ENCODE results near the gene NDUFS1.
"Not testable (repeated sequence)": the region's sequence is repeated elsewhere in the genome, so short reads cannot be mapped to it uniquely, and the experiment has no call there.

Gene NDUFS1

DNA sequence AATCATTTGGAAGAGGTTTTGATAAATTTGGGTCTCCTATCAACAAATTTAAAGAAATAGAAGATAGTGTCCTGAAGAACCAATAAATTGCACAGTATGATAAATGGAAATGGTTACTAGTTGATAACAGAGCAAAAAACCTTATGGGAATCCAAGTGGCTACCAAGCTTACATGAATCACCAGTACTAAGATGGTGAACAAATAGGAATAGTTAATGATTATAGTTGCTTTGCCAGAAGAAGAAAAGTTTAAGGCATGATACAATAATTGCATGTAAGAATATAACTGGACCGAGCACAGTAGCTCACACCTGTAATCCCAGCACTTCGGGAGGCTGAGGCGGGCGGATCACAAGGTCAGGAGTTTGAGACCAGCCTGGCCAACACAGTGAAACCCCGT is 53.7 kb downstream of the NDUFS1 start:
- in situ Hi-C loops (cut with MboI; ENCODE audit: low sequenced_read_pairs): no loop called here

GRCh38 chr2:206105038-206105437 is 54.2 kb downstream of the NDUFS1 start:
- in situ Hi-C loops (cut with MboI; ENCODE audit: low sequenced_read_pairs): no loop called here

DNA sequence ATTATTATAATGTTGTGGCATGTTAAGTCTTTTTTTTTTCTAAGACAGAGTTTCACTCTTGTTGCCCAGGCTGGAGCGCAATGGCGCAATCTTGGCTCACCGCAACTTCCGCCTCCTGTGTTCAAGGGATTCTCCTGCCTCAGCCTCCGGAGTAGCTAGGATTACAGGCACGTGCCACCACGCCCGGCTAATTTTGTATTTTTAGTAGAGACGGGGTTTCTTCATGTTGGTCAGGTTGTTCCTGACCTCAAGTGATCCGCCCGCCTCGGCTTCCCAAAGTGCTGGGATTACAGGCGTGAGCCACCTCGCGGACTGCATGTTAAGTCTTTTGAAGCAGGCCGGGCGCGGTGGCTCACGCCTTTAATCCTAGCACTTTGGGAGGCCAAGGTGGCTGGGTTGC is 60.4 kb downstream of the NDUFS1 start:
- in situ Hi-C loops (cut with MboI; ENCODE audit: low sequenced_read_pairs): not testable (repeated sequence)

DNA sequence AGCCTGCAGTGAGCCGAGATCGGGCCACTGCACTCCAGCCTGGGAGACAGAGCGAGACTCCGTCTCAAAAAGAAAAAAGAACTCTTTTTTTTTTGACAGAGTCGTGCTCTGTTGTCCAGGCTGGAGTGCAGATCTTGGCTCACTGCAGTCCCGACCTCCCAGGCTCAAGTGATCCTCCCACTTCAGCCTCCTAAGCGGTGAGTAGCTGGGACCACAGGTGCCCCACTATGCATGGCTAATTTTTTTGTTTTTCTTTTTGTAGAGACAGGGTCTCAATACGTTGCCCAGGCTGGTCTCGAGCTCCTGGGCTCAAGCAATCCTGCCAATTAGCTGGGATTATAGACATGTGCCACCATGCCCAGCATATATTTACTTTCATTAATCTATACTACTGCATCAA is 60.8 kb downstream of the NDUFS1 start:
- in situ Hi-C loops (cut with MboI; ENCODE audit: low sequenced_read_pairs): no loop called here

DNA sequence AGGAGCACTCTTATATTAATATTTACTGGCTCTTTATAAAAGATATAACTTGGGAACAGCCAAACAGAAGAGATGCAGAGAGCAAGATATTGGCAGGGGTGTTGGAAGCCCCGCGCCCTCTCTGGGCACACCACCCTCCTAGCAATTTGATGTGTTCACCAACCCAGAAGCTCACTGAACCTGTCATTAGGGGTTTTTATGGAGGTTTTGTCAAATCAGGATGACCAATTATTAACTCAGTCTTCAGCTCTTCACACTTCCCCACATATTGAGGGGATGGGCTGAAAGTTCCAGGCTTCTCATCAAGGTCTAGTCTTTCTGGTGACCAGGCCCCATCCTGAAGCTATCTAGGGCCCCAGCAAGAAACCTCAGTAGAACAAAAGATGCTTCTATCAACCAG is 62.4 kb downstream of the NDUFS1 start:
- in situ Hi-C loops (cut with MboI; ENCODE audit: low sequenced_read_pairs): no loop called here

GRCh38 chr2:206095536-206096332 is 63.5 kb downstream of the NDUFS1 start:
- in situ Hi-C loops (cut with MboI; ENCODE audit: low sequenced_read_pairs): no loop called here

DNA sequence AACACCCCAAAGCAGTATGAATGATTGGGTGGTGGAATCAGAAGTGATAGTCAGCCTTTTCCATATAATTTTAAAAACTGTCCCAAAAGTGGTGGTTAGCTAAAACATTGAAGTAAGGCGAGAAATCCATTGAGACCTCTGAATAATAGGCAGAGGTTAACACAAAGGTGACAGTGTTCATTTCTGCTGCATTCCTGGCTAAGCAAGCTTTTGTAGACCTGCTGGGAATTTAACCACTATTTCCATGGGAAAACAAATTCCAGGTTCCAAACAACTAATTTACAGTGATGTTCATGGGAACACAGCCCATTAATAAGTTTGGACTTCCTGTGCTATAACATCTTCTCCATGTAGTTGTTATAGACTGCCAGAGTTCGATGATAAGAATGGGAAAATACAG is 66.9 kb downstream of the NDUFS1 start:
- in situ Hi-C loops (cut with MboI; ENCODE audit: low sequenced_read_pairs): no loop called here

- in situ Hi-C loops (cut with MboI; ENCODE audit: low sequenced_read_pairs): no loop called here
These were observed 71.0 kb downstream of the NDUFS1 start for GRCh38 chr2:206088248-206088647.

DNA sequence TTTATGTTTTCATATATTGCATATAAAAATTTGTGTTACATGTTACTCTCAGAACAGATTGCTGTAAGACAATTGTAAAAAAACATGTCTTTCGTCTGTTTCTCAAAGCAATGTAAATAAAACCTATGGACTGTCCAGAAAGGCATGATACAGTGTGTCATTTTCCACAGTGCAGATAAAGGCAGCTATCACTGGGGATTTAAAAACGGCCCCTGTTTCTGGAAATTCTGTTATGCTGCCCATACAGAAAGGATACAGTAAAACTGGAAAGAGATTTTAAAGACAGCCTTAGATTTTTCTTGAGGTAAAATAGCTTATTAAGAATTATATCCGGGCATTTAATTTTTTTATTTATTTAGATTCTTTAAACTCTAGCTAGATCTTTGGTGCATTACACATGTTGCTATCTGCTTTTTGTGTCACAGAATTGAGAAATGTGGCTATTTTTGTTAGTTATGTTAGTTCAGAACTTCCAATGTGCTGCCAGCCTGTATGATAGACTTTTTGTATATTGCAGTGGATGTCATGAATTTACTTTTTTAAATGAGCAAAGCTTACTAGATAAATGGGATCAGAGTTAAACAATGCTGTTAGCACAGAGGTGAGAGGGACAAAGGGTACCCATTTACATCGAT is 72.4 kb downstream of the NDUFS1 start:
- in situ Hi-C loops (cut with MboI; ENCODE audit: low sequenced_read_pairs): no loop called here

GRCh38 chr2:206085742-206086445 is 73.3 kb downstream of the NDUFS1 start, which contains the start of gene INO80D:
Gene INO80D (minus strand): TSS chr2:206086174. CDS start chr2:206063016, 23,158 bp downstream.
- in situ Hi-C loops (cut with MboI; ENCODE audit: low sequenced_read_pairs): no loop called here

GRCh38 chr2:206084870-206085741 is 74.1 kb downstream of the NDUFS1 start:
- in situ Hi-C loops (cut with MboI; ENCODE audit: low sequenced_read_pairs): no loop called here

DNA sequence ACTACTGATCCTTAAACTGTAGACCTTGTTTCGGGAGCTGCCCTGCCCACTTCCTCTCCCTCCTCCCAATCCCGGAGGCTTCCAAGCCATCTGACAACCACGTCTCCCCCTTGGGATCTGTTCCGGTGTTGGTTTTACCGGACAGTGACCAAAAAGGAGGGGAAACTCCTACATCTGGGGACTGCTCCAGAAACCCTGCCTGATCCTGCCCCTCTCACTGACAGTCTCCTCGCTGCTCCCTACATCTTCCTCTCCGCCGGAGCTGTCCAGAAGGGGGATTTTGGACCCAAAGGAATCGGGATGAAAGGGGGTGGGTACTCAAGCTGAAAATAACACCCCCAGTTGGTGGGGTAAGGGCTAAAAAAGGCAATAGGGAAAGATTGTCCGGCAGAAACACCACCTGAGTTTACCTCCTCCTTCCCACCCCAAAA is 74.8 kb downstream of the NDUFS1 start:
- in situ Hi-C loops (cut with MboI; ENCODE audit: low sequenced_read_pairs): no loop called here

DNA sequence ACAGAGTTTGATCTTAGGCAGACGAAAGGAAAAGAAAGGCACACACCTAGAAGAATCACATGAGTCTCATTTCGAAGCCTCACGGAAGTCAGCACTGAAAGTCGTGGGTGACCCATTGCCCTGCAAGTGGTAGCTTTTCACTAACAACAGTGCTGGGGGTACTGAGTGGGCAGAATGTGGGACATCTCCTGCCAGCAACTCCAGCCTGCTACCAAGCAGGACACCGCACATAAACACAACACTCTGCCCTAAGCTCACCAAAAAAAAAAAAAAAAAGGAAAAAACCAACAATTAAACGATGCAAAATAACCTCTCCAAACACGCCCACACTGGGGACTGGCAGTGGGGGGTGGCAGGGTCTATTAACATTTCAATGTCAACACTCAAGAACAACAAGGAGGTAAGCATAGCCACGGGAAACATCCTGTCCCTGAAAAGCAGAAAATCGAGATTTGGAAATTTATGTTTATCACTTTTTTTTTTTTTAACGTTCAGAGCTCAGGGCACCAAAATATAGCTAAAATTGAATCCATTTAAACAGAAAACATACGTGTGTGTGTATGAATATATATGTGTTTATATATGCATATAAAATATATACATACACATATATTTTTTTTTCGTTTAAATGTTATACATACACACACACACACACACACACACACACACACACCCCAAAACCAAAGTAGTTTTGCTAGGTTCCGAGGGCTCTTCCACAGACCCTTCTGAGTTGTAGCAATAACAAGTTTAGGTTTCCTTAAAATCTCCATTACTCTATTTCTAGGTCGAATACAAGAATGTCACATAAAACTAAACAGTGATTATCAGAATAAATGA is 75.4 kb downstream of the NDUFS1 start:
- in situ Hi-C loops (cut with MboI; ENCODE audit: low sequenced_read_pairs): no loop called here

DNA sequence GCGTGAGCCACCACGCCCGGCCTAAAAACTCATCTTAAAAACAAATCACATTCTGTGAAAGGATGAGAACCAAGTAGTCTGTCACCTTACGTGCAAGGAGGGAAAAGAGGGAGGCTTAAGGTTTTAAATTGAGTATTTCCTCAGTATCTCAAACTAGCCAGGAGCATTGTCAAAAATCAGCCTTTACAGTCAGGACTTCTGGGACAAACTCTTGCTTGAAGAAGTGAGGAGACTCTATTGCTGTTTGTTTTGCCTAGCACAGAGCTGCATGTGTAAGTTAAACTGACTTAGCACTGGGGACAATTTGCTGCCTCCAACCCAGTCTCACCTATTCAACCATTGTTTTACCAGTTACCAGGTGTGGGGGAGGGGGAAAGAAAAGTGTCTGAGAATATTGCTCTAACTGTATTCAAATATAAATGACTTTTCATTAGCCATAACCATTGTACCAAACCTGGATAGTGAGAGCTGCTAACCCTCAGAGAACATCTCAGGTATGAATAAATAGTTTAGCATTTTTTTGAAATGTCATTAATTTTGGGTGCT is 76.9 kb downstream of the NDUFS1 start:
- in situ Hi-C loops (cut with MboI; ENCODE audit: low sequenced_read_pairs): no loop called here

GRCh38 chr2:206080927-206081326 is 78.3 kb downstream of the NDUFS1 start:
- in situ Hi-C loops (cut with MboI; ENCODE audit: low sequenced_read_pairs): no loop called here

GRCh38 chr2:206079699-206080465 is 79.4 kb downstream of the NDUFS1 start:
- in situ Hi-C loops (cut with MboI; ENCODE audit: low sequenced_read_pairs): no loop called here

GRCh38 chr2:206077879-206078278 is 81.4 kb downstream of the NDUFS1 start:
- in situ Hi-C loops (cut with MboI; ENCODE audit: low sequenced_read_pairs): not testable (repeated sequence)

DNA sequence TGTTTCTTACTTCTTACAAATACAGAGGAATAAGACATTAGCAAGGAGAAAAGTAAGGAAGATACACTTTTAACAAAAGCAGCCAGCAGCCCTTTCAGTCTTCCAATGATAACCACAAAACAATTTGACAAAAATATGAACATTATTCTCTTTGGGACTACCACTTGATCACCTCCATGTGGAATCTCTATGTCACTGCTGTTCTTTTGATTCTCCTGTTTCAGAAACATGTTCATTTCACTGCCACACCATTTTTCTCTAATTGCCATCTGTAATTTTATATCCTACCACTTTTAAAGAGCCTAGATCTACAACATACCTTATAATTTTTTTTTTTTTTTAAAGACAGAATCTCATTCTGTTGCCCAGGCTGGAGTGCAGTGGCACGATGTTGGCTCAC is 84.1 kb downstream of the NDUFS1 start:
- in situ Hi-C loops (cut with MboI; ENCODE audit: low sequenced_read_pairs): no loop called here

DNA sequence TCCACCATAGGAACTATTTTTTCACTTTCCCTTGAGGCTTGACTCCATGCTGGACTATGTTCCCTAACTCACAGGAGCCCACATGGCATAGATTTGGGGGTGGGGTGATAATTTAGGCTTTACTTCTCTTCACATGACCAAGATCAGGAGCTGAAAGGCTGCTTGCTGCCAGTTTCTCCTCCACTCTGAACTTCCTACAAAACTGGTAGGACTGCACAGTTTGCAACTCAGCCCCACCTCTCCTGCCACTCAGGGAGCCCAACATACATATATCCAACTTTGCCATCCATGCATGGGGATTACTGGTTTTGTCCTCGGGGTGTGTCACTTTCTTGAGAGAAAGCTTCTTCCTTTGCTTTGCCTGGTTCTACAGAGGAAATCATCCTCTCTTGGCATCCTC is 87.4 kb downstream of the NDUFS1 start:
- in situ Hi-C loops (cut with MboI; ENCODE audit: low sequenced_read_pairs): no loop called here
